ENCODE results near the gene SLC25A36.

SLC25A36 gene

GRCh38 chr3:141020143-141020830, 78.7 kb downstream of the SLC25A36 start:
- TF ChIP-seq EGR1 (IDR thresholded peaks at IDR 0.05): no peak
- no peak for TF ChIP-seq FOXM1 (IDR thresholded peaks at IDR 0.05; ENCODE audit: borderline replicate concordance, low read depth)
- TF ChIP-seq TAF1 (IDR thresholded peaks at IDR 0.05; ENCODE audit: low read depth): no peak
- no peak for TF ChIP-seq CEBPB (IDR thresholded peaks at IDR 0.05)
- TF ChIP-seq TEAD4 (IDR thresholded peaks at IDR 0.05): no peak
- no peak for TF ChIP-seq TCF12 (IDR thresholded peaks at IDR 0.05; ENCODE audit: low read depth)
- no peak for TF ChIP-seq CREB1 (IDR thresholded peaks at IDR 0.05; ENCODE audit: low read depth)
- no peak for TF ChIP-seq EP300 (IDR thresholded peaks at IDR 0.05; ENCODE audit: borderline replicate concordance)
- no peak for TF ChIP-seq YY1 (IDR thresholded peaks at IDR 0.05; ENCODE audit: low read depth)
- no peak for TF ChIP-seq RAD21 (IDR thresholded peaks at IDR 0.05; ENCODE audit: low read depth)
- TF ChIP-seq REST (IDR thresholded peaks at IDR 0.05; ENCODE audit: low read depth): no peak
- TF ChIP-seq, protein P1, sequence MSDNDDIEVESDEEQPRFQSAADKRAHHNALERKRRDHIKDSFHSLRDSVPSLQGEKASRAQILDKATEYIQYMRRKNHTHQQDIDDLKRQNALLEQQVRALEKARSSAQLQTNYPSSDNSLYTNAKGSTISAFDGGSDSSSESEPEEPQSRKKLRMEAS (IDR thresholded peaks at IDR 0.05): no peak
- TF ChIP-seq NFIC (IDR thresholded peaks at IDR 0.05): no peak
- TF ChIP-seq, protein P2, sequence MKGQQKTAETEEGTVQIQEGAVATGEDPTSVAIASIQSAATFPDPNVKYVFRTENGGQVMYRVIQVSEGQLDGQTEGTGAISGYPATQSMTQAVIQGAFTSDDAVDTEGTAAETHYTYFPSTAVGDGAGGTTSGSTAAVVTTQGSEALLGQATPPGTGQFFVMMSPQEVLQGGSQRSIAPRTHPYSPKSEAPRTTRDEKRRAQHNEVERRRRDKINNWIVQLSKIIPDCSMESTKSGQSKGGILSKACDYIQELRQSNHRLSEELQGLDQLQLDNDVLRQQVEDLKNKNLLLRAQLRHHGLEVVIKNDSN (IDR thresholded peaks at IDR 0.05): no peak
- TF ChIP-seq ZBTB7A (IDR thresholded peaks at IDR 0.05; ENCODE audit: low read depth): no peak

GRCh38 chr3:141021261-141021660, 79.6 kb downstream of the SLC25A36 start:
- no peak for TF ChIP-seq NFIC (IDR thresholded peaks at IDR 0.05)

Data from Ishikawa (cell line).